HG02678 (cell line): ENCODE measurements around the gene ATP6V1B1.

Experiments
- ATAC-seq: cut with Tn5 transposase; IDR thresholded peaks from one replicate; pipeline ENCODE4 v1.9.1; 2021; ENCODE audit warnings: mild to moderate bottlenecking, moderate library complexity; ENCODE audit not compliant: unreplicated experiment

The ATP6V1B1 gene

GRCh38 chr2:70943205-70943871 lies 7.6 kb downstream of the ATP6V1B1 start:
- no peak for ATAC-seq

- ATAC-seq, result no peak
These were observed 8.5 kb downstream of the ATP6V1B1 start for GRCh38 chr2:70944111-70944690.

GRCh38 chr2:70946832-70947442 lies 11.2 kb downstream of the ATP6V1B1 start:
- ATAC-seq, result no peak

DNA sequence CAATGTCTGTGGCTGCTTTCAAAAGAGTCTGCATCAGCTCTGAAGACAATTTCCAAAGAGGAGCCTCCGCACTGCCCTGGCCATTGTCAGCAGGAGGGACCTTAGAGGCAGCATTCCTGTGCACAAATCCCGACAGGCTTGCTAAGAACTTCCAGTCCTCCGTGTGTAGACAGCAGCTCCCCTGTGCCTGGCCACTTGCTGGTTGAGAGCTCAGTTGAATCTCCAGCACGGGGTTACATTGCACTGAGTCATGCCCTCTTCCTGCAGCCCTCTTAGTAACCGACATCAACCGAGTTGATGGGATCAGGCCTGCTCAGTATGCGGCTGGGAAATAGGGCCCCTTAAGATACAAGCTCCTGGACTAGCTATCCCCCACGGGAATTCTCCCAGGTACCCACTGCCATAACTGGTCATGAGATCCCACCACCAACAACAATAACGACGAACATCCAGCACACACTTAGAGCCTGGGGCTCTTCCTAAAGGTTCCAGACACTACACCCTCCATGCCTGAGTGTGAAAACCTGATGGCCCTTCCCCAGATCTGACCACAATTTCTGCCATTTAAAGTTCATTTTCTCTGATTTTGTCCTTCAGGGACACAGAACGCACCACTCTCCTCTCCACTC lies 12.0 kb downstream of the ATP6V1B1 start:
- ATAC-seq, result no peak

DNA sequence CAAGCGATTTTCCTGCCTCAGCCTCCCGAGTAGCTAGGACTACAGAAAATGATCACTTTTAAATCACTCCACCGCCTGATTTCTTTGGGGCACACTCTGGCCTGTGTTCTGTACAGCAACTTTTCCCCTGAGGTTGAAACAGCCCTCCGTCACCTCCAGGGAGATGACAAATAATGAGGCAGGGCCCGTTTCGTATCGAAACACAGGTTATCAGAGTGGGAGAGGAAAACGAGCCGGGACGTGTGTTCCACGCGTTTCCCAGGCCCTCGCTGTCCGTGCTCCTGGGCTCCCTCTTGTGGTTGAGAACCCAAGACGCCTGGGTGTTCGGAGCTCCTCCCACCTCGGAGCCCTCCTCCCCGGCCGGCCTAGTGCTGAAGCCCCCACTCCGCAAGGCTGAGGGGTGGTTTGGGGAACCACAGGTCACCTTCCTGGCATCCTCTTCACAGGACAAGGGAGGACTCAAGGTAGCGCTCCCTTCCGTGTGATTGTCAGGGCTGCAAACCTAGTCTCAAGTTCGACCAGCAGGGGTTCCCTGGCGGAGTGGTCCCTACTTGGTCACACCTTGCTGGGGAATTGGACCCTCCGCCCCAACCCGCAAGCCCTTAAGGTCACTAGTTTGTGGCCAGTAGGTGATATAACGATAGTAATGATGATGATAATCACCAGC lies 12.8 kb downstream of the ATP6V1B1 start:
- ATAC-seq, result no peak

DNA sequence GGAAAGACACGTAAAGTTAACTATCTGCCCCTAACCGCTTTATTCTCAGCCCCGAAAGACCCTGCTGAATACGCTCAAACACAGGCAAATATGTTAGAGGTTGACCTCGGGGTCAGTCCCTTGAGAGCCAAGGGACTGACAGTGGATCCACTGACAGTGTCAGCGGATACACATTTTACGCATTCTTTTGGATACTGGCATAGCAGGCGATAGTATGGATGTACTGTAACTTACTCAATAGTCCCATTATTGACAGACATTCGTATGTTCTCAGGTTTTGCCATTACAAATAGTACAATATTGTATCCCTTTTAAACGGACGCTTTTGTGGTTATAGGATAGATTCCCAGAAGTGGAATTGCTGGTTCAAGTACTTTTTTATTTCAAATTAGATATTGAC lies 13.4 kb downstream of the ATP6V1B1 start:
- ATAC-seq, result no peak

- ATAC-seq, result no peak
These were observed 19.2 kb downstream of the ATP6V1B1 start for GRCh38 chr2:70954886-70955285.

DNA sequence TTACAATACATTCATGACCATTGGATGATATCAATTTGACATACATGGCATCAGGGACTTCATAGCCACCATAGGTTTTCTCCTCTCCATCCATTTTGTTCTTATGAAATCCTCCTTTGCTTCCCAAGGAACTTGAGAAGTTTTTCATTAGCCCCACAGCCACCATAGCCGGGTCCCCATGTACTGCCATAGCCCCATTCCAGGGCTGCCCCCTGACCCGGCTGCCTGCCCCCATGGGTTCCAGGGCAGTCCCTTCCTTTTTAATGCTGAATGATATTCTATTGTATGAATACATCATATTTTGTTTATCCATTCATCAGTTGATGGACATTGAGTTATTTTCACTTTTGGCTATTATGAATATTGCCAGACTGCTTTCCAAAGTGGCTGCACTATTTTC lies 20.4 kb downstream of the ATP6V1B1 start:
- ATAC-seq, result no peak

- no peak for ATAC-seq
These were observed 22.1 kb downstream of the ATP6V1B1 start for GRCh38 chr2:70957798-70958197.

DNA sequence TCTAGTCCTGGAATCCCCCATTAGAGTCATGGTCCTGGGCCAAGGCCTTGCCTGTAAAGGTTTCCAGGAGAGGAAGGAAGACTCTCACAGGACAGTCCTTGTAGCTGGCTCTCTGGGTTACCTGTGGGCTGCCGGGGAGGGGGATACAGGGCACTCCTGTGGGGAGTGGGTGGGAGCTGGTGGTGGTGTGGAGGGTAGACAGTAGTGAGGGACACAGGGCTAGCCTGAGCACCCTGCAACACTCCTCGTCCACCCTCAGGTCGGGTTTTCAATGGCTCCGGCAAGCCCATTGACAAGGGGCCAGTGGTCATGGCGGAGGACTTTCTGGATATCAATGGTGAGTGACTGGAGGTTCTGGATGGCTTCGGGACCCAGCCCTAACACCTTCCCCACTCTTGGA lies 23.1 kb downstream of the ATP6V1B1 start:
- ATAC-seq, result no peak

GRCh38 chr2:70959271-70959761 lies 23.6 kb downstream of the ATP6V1B1 start:
- ATAC-seq, result no peak

DNA sequence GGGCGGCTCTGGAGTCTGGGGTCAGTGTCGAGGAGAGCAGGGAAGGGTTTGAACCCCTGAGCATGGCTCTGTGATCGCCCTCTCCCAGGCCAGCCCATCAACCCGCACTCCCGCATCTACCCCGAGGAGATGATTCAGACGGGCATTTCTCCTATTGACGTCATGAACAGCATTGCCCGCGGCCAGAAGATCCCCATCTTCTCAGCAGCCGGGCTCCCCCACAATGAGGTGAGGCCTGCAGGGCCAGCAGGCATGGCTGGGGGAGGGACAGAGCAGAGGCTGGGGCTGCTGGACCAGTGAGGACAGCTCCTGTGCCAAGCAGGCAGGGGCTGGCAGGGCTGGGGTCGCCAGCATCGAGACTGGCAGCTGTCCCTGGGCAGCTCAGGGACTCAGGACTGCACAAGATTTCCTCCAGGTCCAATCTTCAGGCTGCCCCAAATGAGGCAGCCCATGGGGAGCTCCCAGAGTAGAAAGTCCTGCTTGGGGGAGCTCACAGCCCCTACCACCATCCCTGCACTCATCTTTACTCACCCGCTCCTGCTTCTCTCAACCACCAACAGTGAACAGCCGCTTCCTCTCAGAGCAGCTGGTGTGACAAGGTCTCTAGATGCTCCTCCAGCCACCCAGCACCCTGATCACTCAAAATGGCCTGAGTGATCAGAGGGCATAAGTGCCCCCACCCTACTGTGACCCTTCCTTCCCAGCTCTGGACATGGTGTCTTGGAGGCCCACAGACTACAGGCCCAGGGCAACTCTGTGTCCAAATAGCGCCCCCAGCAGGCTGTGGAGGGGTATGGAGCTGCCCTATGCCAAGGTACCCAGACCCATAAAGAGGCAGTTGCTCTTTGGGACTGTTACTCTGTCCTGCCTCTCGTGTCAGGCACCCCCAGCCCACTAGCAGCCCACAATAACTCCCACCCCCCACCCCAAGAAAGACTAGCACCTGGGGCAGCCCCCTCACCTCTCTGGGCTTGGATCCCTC lies 24.4 kb downstream of the ATP6V1B1 start:
- ATAC-seq, result no peak

GRCh38 chr2:70960833-70961647 lies 25.3 kb downstream of the ATP6V1B1 start:
- no peak for ATAC-seq

DNA sequence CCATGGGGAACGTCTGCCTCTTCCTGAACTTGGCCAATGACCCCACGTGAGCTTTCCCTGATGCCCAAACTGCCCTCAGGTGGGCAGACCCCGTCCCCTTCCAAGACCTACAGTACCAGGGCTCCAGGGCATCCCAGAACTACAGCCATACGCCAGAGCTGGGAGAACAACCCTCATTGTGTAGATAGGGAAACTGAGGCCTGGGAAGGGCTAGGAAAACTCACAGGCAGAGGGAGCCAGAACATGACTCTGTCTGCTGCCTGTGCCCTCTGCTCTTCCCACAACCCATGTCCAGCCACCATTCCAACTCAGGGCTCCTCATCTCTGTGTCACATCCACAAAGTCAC lies 25.9 kb downstream of the ATP6V1B1 start:
- no peak for ATAC-seq

- ATAC-seq, result no peak
These were observed 26.6 kb downstream of the ATP6V1B1 start for GRCh38 chr2:70962211-70962884.

DNA sequence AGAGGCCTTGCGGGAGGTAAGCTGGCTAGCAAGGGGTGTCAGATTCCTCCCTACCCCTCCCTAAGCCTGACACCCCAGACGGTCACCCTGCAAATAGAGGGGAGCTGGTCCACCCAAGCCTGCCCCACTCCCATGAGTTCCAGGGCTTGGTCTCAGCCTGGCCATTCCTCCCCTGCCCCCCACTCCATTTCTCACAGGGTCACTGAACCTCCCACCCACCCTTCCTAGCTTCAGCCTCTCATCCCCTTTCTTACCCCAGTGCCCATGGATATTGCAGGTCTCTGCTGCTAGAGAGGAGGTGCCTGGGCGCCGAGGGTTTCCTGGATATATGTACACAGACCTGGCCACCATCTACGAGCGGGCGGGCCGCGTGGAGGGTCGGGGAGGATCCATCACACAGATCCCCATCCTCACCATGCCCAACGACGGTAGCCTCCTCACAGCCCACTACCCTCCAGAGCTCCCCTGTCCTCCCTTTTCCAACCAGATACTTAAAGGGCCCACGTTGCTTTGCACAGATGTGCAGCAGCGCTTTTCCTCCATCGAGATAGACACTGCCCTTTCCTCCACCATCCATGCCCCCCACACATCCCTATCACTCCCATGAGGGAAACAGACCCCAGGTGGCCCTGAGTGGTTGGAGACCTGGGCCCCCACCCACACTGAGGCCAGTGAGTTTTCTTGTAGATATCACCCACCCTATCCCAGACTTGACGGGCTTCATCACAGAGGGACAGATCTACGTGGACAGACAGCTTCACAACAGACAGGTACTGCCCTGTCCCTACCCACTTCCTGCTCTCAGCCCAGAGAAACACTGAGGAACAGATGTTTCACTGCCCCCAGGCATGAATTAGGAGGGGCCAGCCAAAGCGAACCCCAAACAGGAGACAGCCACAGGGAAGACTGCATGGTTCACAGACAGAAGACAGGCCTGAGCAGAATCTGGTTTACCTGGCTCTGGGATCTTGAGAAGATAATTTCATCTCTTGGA lies 27.5 kb downstream of the ATP6V1B1 start:
- no peak for ATAC-seq

DNA sequence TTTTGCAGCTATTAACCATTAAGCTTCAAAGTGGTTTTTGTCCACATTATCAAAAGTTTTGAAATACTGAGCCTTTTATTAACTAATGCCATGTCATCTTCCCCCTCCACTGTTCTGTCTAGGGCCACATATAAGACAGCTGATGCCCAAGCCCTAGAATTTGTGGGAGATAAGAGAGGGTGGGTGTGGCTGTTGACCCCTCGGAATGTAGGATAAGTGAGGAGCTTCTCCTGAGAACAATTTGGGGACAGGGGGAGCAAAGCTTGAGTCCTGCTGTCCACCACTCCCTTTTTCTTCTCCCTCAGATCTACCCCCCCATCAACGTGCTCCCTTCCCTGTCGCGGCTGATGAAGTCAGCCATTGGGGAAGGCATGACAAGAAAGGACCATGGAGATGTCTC lies 28.4 kb downstream of the ATP6V1B1 start:
- no peak for ATAC-seq
